ENCODE results near the gene GOLIM4.

Gene GOLIM4

GRCh38 chr3:167996514-167996913 lies 99.2 kb downstream of the GOLIM4 start:
- no peak for DNase-seq (ENCODE audit: low read depth in 2 of 2)

GRCh38 chr3:167992381-167992780 lies 103.3 kb downstream of the GOLIM4 start:
- DNase-seq (ENCODE audit: low read depth in 2 of 2), result no peak

GRCh38 chr3:167991213-167991612 lies 104.5 kb downstream of the GOLIM4 start:
- no peak for DNase-seq (ENCODE audit: low read depth in 2 of 2)

GRCh38 chr3:167989999-167990398 lies 105.7 kb downstream of the GOLIM4 start:
- no peak for DNase-seq (ENCODE audit: low read depth in 2 of 2)

GRCh38 chr3:167989066-167989465 lies 106.7 kb downstream of the GOLIM4 start:
- no peak for DNase-seq (ENCODE audit: low read depth in 2 of 2)

GRCh38 chr3:167983583-167983982 lies 112.1 kb downstream of the GOLIM4 start:
- no peak for DNase-seq (ENCODE audit: low read depth in 2 of 2)

GRCh38 chr3:167978486-167978885 lies 117.2 kb downstream of the GOLIM4 start:
- no peak for DNase-seq (ENCODE audit: low read depth in 2 of 2)

GRCh38 chr3:167978071-167978470 lies 117.7 kb downstream of the GOLIM4 start:
- no peak for DNase-seq (ENCODE audit: low read depth in 2 of 2)

GRCh38 chr3:167976516-167977361 lies 119.0 kb downstream of the GOLIM4 start:
- no peak for DNase-seq (ENCODE audit: low read depth in 2 of 2)

- DNase-seq (ENCODE audit: low read depth in 2 of 2), result no peak
These were observed 121.8 kb downstream of the GOLIM4 start for GRCh38 chr3:167973901-167974300.

GRCh38 chr3:167973046-167973445 lies 122.7 kb downstream of the GOLIM4 start:
- no peak for DNase-seq (ENCODE audit: low read depth in 2 of 2)

GRCh38 chr3:167972502-167972901 lies 123.2 kb downstream of the GOLIM4 start:
- no peak for DNase-seq (ENCODE audit: low read depth in 2 of 2)

GRCh38 chr3:167969548-167969947 lies 126.2 kb downstream of the GOLIM4 start:
- DNase-seq (ENCODE audit: low read depth in 2 of 2), result no peak

GRCh38 chr3:167967257-167968036 lies 128.3 kb downstream of the GOLIM4 start:
- DNase-seq (ENCODE audit: low read depth in 2 of 2), result no peak

Data from stimulated activated CD8-positive, alpha-beta memory T cell treated with anti-CD3 and anti-CD28 coated beads, Interleukin-15, amount 100 ng/mL, for 4 hours (primary cell).